Keratinocyte (primary cell): Measurements from ENCODE around the gene CCDC27.

Experiments used
- CTCF ChIP-seq, 3 experiments: IDR thresholded peaks in 1 of 3; conservative IDR thresholded peaks in 1 of 3; optimal IDR thresholded peaks in 1 of 3; 2 replicates in 2 of 3; 3 replicates in 1 of 3; pipeline versions ENCODE3 to v1.5.1; 2011; ENCODE audit warnings: low read length in 3 of 3, mild to moderate bottlenecking in 3 of 3, moderate library complexity in 2 of 3, control low read depth in 1 of 3, inconsistent platforms in 1 of 3; ENCODE audit not compliant: insufficient read depth in 2 of 3; ENCODE audit errors: extremely low read depth in 1 of 3
- EZH2 ChIP-seq: IDR thresholded peaks from one replicate; pipeline ENCODE4 v1.6.1; 2012; ENCODE audit warnings: inconsistent platforms, mild to moderate bottlenecking, low read length, moderate library complexity

GRCh38 chr1:3706651-3707297, 45.5 kb upstream of the CCDC27 start:
- TF ChIP-seq EZH2 (no peak), CTCF (optimal IDR thresholded peaks at IDR 0.05 in 1 of 3, IDR thresholded peaks at IDR 0.05 in 1 of 3, conservative IDR thresholded peaks at IDR 0.05 in 1 of 3; ENCODE audit: extremely low read depth in 1 of 3, insufficient read depth in 2 of 3, low read length in 3 of 3) (no peak)
